ENCODE data around the gene SUSD5. TPM values are rescaled to one million over a fixed set of nuclear protein-coding genes. Genes with fewer than 3 reads are reported as not detected.

Gene SUSD5
- total RNA-seq: not detected in 2 replicates

DNA sequence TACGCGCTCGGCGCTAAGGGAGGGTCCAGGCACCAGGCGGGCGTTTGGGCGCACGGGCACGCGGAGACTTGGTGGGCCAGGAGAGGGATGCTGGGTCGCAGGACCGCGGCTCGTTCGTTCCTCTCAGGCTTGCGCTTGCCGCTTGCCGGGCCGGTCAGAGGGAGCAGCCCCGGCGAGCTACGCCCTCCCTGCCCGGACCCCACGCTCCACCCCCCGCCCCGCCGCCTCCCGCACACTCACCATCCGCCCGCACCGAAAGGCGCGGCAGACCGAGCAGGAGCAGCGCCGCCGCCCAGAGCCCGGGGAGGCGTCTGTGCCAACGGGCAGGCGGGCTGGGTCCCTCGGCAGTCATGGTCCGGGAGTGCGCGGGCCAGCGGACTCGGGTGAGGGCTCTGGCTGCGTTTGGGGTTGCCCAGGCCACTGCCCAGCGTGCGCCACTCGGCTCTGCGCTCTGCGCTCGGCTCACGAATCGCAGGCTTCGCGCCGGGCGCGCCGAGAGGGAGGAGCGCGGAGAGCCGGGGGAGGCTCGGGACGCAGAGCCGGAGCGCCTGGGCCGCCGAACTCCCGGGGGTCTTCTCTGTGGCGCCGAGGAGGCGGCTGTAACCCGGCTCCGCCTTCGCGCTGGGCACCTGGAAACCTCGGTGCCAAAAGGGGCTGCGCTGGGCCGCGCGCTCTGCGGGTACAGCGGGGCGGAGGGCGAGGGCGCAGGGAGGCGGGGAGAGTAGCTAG is at the start of gene SUSD5:
SUSD5 (minus strand) TSS at position 365 of the 729 bp plus-strand sequence; CDS start at position 352, 13 bp downstream.
- intact Hi-C loops (cut with micrococcal nuclease): no loop called here

DNA sequence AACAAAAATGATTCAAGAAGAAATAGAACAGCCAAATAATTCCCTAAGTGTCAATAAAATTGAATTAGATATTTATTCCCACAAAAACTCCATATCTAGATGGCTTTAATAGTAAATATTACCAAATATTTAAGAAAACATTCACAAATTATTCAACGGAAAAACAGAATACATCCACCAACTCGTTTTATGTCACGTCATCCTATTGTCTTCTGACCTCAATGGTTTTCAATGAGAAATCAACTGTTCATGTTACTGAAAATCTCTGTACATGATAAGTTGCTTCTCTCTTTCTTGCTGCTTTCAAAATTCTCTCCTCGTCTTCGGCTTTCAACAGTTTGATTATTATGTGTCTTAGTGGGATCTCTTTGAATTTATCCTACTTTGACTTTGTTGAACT is 41.5 kb upstream of the SUSD5 start:
- intact Hi-C loops (cut with micrococcal nuclease): no loop called here

DNA sequence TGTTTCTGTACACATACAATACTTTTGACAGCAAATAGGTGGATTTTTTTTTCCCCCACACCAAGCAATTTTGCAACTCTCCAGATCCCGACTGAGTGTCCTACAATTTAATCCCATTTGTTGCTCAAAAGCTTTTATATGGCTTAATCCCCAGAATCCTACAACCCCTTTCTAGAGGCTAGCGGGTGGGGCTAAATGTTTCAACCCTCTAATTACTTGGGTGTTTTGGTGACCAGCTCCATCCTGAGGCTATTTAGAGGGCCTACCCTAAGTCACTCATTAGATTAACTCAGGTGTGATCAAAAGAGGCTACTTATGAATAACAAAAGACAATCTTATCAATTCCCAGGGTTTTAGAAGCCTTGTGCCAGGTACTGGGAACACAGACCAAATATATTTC is 37.6 kb upstream of the SUSD5 start:
- intact Hi-C loops (cut with micrococcal nuclease): loop anchor here (10.0 kb wide), 2 partner anchors 81 to 121 kb away; no protein-coding TSS in a partner anchor

DNA sequence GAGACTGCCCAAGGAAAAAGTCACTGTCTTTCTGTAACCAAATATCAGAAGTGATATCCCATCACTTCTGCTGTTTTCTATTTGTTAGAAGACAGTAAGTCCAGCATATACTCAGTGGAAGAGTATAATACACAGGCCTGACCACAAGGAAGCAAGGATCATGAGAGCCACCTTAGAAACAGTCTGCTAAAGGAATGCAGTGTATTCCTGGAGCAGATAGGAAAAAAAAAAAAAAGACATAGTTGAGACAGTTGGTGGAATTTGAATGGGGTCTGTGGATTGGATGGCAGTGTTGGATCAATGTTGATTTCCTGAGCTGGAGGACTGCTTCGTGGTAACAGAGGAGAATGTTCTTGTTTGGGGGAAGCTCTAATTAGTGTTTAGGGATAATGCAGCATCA is 32.1 kb upstream of the SUSD5 start:
- intact Hi-C loops (cut with micrococcal nuclease): loop anchor here (10.0 kb wide), 2 partner anchors 76 to 116 kb away; no protein-coding TSS in a partner anchor

DNA sequence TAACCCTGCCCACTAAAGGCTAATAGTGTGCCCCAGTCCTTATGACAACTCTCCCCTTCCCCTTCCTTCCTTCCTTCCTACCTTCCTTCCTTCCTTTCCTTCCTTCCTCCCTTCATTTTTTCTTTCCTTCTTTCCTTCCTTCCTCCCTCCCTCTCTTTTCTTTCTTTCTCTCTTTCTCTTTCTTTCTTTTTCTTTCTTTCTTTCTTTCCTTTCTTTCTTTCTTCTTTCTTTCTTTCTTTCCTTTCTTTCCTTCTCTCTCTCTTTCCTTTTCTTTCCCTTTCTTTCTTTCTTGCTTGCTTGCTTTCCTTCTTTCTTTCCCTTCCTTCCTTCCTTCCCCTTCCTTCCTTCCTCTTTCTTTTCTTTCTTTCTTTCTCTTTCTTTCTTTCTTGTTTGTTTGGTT is 28.2 kb upstream of the SUSD5 start:
- intact Hi-C loops (cut with micrococcal nuclease): no loop called here

DNA sequence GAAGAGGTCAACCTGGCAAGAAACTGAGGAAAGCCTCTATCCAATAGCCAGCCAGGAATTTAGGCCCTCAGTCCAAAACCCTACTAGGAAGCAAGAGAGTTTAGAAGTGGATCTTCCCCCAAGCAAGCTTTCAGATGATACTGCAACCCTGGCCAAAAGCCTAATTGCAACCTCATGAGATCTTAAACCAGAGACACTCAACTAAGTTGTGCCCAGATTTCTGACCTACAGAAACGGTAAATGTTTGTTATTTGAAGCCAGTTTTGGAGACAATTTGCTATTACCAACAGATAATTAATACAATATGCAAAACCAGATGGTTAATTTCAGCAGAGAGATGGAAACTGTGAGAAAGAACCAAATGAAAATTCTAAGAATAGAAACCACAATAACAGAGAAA is 21.7 kb upstream of the SUSD5 start:
- intact Hi-C loops (cut with micrococcal nuclease): no loop called here

DNA sequence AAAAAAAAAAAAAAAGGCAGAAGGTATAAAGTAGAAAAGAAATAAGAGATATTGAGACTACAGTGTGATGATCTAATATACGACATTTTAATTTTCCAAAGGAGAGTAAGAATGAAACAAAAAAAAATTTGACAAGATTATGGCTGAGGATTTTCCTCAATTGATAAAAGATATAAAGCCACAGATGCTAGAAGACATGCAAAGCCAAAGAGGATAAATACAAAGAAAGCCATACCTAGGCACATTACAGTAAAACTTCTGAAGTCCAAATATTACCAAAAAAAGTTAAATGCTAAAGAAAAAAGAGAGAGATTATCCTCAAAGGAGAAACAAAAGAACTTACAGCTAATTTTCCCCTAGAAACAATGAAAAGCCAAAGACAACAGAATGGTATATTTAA is 20.3 kb upstream of the SUSD5 start:
- intact Hi-C loops (cut with micrococcal nuclease): no loop called here

DNA sequence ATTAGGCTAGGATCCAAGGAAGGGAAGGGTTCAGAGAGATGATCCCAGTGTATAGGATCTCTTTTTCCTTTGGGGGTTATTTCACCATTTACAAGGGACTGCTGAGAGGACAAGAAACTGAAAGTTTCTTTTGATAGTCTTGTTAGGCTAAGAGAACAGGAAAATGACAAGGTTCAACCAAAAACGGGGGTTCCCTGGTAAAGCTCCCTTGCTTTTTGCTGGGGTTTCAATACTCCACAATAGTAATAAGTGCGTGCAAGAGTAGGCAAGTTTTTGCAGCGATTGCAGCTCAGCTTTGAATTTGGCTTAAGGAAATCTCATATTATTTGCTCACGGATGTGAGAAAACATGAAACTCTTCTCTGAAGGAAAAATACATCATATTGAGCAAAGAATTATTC is 18.8 kb upstream of the SUSD5 start:
- intact Hi-C loops (cut with micrococcal nuclease): no loop called here

DNA sequence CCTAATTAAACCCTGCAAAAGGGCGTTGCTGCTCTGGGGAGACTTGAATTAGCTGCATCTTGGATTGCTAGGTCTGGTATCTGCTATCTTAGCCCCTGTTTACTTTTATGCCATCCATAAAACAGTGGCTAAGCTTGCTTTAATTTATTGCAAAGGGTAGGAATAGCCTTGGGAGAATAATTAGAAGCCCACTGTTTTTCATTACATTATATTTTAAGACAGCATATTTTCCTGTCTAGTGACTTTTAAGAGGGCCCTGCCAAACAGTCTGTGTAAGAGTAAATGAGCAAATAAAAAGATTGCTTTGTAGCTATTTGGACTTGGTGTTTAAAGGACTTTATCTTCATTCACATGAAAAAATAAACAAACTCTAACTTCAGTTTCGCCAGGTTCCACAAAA is 17.4 kb upstream of the SUSD5 start:
- intact Hi-C loops (cut with micrococcal nuclease): no loop called here

DNA sequence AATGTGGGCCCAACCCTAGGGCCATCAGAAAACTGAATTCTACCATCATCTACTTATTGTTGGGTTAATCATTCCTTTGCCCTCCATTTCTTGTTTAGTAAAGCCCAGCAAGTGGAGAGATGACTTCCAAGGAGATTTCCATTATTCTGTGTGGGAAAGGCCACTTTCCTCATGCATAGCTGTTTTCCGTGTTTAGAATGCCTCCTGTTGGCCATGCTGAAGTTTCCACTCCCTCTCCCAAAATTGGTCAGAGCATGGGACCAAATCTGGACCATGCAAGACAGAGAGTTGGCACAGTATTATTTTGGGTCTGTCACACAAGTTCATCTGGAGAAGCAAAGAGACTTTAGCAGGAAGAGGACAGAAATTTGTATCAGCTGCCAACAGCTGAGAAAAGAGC is 15.3 kb upstream of the SUSD5 start:
- intact Hi-C loops (cut with micrococcal nuclease): no loop called here

DNA sequence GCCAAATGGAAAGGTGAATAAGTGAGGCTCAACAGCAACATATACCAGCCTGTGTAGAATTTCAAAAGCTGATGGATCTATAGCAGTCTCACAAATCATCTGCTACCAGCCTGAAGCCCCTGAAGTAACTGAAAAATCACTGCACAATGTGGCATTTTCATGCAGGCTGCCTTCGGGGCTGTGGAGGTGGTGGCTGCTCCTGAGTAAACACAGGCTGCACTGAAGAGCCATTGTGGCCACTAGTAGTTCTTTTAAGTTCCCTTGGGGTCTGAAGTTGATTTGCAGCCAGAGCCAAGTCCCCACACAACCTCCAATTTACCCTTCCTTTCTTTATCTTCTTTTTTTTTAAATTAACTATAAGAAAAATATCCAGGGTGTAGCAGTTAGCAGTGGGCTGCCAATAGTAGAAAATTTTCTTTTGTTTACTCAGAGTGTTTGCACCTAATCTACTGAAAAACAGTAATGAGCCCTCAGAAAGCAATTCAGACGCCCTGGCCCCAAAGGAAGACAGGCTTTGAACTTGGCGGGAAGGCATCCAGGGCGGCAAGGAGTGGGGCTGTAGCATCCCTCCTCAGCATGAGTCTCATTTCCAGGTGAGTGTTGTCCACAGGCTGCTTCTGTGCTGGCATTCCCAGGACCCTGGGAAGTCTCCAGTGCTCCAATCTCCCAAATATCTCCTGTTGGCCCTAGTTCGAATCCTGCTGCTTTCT is 13.3 kb upstream of the SUSD5 start:
- intact Hi-C loops (cut with micrococcal nuclease): no loop called here

DNA sequence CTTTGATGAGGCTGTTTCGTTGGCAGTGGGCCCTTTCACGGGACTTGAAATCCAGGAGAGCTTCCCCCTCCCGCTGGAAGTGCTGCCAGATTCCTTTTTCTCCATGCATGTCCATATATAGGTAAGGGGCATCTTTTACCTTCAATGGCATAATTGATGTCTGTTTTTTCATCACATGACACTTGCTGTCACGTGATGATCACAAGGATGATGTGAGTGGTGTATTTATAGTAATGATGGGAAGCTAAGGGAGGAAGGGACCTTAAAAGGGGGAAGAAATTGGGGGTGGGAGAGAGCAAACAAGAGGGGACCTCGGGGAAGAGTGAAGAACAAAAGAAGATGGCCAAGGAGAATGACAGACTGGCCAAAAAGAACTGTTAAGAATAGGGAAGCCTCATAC is 11.3 kb upstream of the SUSD5 start:
- intact Hi-C loops (cut with micrococcal nuclease): no loop called here

DNA sequence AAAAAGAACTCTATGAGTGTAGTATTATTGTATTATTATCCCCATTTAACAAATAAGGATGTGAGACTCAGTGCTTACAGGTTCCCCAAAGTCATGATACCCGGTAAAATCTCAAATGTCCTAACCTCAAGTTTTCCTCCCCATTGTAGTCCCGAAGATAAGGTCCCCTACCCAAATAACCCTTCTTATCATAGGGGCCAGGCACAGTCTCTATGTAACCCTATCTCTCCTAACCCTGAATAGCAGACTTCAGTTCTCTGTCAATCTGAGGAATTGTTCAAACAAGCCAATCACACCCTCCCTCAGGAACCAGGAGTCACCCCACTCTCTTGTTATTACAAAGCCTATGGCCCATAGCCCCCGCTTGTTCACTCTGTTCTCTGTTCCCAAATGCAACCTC is 10.5 kb upstream of the SUSD5 start:
- intact Hi-C loops (cut with micrococcal nuclease): no loop called here

DNA sequence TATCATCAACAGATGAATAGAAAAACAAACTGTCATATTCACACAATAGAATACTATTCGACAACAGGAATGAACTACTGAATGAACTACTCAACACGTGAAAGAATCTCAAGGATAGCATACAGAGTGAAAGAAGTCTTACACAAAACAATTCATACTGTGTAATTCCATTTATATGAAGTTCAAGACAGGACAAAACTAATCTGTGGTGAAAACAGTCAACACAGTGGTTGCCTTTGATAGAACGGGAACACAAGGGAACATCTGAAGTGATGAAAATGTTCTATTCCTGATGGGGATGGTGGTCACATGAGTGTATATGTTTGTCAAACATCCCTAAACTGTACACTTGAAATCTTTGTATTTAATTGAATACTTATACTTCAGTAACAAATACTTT is 2.6 kb upstream of the SUSD5 start:
- intact Hi-C loops (cut with micrococcal nuclease): no loop called here

DNA sequence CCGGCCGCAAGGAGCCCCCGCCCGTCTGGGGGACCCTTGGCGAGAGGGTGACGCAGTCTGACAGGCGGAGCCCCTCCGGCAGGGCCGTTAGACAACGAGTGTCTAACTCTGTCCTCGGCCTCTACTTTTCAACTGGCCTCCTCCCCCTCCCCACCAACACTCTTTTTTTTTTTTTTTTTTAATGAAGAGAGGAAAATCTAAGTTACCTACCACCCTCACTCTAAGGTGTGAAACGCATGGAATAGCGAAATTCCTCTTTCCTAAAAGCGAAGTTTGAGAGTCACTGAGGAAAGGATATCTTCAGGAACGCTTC is 521 bp upstream of the SUSD5 start:
- intact Hi-C loops (cut with micrococcal nuclease): no loop called here

DNA sequence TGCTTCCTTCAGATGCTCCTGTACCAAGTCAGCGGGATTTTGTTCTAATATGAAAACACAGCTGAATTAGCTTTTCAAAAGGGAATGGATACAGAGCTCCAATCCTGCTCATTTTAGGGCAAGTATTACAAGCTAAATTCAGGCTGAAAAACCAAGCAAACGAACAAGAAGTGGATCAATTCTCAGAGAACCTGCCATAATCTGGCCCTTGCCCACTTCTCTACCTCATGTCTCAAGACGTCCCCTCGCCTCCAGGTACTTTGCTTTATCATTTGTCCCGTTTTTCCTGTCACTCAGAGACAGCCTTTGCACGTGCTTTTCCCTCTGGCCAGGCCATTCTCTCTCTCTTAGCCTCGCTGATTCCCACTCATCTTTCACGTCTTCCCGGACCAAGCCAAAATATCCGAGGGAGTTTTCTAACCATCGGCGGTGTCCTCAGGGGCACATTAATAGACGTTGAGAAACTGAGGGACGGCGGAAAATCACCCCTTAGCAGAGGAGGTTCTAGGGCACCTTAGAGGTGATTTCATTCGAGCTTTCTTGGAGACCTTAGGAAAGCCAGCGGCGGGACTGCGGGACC is 654 bp downstream of the SUSD5 start:
- intact Hi-C loops (cut with micrococcal nuclease): no loop called here

DNA sequence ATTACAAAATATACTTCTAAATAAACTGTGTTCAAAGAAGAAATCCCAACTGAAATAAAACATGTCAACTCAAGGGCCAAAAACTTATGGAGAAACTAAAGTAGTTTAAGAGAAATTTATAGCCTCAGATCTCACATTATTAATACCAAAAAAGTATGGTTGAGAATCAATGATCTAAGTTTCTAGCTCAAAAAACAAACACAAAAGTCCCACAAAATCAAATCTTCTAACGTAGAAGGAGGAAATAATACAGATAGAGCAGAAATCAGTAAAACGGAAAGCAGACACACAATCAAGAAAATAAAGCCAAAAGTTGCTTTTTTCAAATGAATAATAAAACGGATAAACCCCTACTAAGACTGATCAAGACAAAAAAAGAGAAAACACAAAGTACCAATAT is 2.9 kb downstream of the SUSD5 start:
- intact Hi-C loops (cut with micrococcal nuclease): no loop called here

DNA sequence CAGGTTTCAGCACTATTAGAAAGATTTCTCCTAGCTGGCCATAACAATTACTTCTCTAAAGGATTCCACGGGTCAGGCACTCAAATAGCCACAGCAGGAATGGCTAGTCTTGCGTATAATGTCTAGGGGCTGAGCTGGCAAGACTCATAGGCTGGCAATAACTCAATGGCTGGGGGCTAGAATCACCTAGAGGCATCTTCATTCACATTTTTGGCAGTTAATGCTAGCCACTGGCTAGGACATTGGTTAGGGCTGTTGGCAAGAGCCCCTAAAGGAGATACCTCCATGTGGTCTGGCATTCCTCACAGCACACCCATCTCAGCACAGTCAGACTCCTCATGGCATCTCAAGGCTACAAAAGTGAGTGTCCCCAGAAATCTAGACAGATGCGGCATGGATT is 6.2 kb downstream of the SUSD5 start:
- intact Hi-C loops (cut with micrococcal nuclease): loop anchor here (5.0 kb wide), 1 partner anchor 395 kb away; the partner anchor contains the start of gene TRIM71

DNA sequence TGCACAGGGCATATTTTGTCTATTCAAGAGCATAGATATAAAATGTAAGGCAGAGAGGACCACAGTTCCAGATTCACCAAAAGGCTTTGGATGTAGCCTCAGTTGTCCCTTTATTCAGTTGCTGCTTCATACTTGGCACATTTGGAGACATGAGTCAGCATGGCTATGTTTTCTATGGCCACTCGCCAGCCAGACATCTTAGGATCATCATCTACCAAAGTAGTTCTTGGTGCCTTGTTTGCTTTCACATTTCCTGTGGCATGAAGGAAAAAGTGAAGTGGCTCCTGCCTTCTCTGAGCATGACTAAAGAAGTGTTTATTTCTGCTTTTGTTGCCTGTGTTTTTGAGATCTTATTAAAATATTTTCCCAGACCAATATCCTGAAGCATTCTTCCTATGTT is 7.2 kb downstream of the SUSD5 start:
- intact Hi-C loops (cut with micrococcal nuclease): loop anchor here (5.0 kb wide), 1 partner anchor 394 kb away; the partner anchor contains the start of gene TRIM71

DNA sequence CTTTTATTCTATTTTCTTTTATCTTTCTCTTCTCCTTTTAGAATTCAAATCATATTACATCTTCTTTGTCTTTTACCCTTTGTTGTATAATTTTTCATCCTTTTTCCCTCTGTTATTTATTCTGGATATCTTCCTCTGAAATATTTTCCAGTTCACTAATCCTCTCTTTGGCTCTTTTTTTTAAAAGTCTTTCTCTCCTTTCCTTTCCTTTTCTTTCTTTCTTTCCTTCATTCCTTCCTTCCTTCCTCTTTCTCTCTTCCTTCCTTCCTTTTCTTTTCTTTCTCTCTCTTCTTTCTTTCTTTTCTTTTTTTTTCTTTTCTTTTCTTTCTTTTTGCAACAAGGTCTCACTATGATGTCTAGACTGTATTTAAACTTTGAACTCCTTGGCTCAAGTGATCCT is 9.3 kb downstream of the SUSD5 start:
- intact Hi-C loops (cut with micrococcal nuclease): no loop called here

DNA sequence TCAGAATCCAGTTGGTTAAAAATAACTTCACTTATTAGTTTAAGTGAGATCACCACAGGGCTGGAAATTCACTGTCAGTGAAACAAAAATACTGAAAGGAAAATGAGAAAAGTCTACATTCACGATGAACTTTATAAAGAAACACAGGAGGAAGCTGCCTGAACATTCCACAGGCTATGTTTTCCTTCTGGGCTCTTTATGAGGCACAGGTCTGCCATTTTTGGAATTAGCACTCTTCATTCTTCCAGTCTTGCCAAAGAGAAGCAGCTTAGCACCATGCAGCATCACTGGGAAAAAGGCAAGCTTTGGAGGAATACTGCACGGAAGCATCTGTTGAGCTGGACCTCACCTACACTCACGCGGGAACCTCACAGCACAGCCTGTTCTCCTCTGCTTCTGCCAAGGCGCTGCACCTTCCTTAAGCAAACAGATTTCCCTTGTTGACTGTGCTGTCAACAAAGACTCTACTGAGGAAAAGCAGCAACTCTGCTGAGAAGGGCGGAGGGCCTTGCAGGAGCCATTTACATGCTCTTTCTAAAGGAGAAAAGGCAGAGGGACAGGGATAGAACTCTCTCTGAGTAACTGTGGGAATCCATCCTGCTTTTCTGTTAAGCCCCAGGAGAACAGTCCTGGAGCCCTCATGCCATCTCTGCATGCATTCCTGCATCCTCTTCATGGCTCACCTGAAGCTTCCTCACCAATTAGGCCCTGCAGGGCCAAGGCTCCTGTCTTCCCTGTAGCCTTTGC is 15.7 kb downstream of the SUSD5 start:
- intact Hi-C loops (cut with micrococcal nuclease): no loop called here

DNA sequence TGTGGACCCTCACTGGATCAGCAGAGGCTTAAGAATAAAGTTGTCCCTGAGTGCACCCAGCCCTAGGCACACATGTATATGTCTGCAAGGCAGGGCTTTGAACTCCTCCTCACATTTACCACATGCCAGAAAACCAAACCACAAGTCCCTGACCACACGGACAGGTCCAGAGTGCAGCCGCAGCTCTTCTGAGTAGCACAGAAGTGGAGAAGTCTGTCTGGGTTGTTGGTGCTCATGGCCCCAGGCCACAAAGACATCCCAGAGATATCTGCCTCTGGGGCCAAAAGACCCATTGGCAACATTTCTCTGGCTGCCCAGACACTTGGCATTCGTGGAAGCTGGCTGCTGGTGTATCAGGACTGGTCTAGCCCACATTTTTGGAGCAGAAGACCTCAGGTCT is 17.4 kb downstream of the SUSD5 start:
- intact Hi-C loops (cut with micrococcal nuclease): no loop called here
